Thoracic aorta (tissue), 2 donors: ENCODE measurements around the gene RAB34. TPM values are rescaled to one million over a fixed set of nuclear protein-coding genes. Genes with fewer than 3 reads are reported as not detected.

Source experiments
- ATAC-seq: fragments of 150-250 bp; one replicate; pipeline ENCODE4 v1.8.0; 2017; ENCODE audit warnings: low read depth; ENCODE audit not compliant: insufficient number of reproducible peaks, low FRiP score
- DNase-seq: peaks from one replicate; pipeline ENCODE4 v3.0.0-alpha.2; 2020; ENCODE audit warnings: low spot score
- H3K27ac ChIP-seq, 2 donors: fragments of 200-600 bp; sonication (generic); 1 replicate in 1 of 2; 2 replicates in 1 of 2; pipeline ENCODE4 v1.5.1; 2016; ENCODE audit warnings: mild to moderate bottlenecking in 2 of 2, moderate library complexity in 2 of 2
- H3K27me3 ChIP-seq: fragments of 200-600 bp; sonication (generic); replicated peaks from 2 replicates; pipeline ENCODE4 v1.6.0; 2016; ENCODE audit warnings: mild to moderate bottlenecking; ENCODE audit not compliant: insufficient read depth
- H3K36me3 ChIP-seq: fragments of 200-600 bp; sonication (generic); one replicate; pipeline ENCODE4 v1.5.1; 2016
- H3K4me1 ChIP-seq, 2 donors: fragments of 200-600 bp; sonication (generic); 1 replicate in 1 of 2; 2 replicates in 1 of 2; pipeline versions ENCODE4 v1.5.1 to v1.6.0; 2016; ENCODE audit warnings: low read depth in 2 of 2, mild to moderate bottlenecking in 1 of 2; ENCODE audit not compliant: control insufficient read depth in 1 of 2
- H3K4me3 ChIP-seq: fragments of 200-600 bp; sonication (generic); 2 replicates; pipeline ENCODE4 v1.5.1; 2016; ENCODE audit warnings: mild to moderate bottlenecking
- H3K9me3 ChIP-seq: fragments of 200-600 bp; sonication (generic); 2 replicates; pipeline ENCODE4 v1.5.1; 2016
- total RNA-seq, 2 donors: library from RNA; depleted of rRNA; stranded (reverse); fragments of >200 nt; gene quantifications; one replicate each; pipeline versions ENCODE4 v1.1.0 to v1.2.3, GENCODE V29; 2016
- TF ChIP-seq, protein P1 (sequence below): fragments of 200-600 bp; sonication (generic); IDR thresholded peaks from one replicate; pipeline ENCODE4 v1.5.1; 2019; ENCODE audit warnings: antibody characterized with exemption

The RAB34 gene
- total RNA-seq, 2 donors from 2014 or later: 288 to 381 TPM

DNA sequence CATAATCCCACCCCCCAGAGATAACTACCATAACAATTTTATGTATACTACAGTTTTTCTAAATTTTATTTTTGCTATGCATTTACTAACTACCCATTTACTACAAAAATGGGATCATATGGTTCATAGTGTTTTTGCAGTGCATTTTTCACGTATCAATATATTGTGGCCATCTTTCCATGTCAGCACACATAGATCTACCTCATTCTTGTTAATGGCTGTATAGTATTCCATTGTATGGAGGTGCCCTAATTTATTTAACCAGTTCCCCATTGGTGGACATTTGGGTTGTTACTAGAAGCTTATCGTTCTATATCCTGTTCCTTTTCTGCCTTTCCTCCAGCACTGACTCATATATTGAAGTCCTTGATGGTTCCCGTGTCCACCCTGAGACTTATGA lies 28.7 kb downstream of the RAB34 start:
- peaks cover 78% of the 10 kb centered on the region for H3K36me3 ChIP-seq
- H3K9me3 ChIP-seq: no peaks in the 10 kb centered on the region
- no peak overlapping the region for H3K27ac ChIP-seq
- ATAC-seq (no peak), DNase-seq (no peak)
- TF ChIP-seq, protein P1, sequence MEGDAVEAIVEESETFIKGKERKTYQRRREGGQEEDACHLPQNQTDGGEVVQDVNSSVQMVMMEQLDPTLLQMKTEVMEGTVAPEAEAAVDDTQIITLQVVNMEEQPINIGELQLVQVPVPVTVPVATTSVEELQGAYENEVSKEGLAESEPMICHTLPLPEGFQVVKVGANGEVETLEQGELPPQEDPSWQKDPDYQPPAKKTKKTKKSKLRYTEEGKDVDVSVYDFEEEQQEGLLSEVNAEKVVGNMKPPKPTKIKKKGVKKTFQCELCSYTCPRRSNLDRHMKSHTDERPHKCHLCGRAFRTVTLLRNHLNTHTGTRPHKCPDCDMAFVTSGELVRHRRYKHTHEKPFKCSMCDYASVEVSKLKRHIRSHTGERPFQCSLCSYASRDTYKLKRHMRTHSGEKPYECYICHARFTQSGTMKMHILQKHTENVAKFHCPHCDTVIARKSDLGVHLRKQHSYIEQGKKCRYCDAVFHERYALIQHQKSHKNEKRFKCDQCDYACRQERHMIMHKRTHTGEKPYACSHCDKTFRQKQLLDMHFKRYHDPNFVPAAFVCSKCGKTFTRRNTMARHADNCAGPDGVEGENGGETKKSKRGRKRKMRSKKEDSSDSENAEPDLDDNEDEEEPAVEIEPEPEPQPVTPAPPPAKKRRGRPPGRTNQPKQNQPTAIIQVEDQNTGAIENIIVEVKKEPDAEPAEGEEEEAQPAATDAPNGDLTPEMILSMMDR: no peak
- H3K27me3 ChIP-seq: no peaks in the 10 kb centered on the region
- no peak overlapping the region for H3K4me3 ChIP-seq
- no peaks in the 10 kb centered on the region for H3K4me1 ChIP-seq

DNA sequence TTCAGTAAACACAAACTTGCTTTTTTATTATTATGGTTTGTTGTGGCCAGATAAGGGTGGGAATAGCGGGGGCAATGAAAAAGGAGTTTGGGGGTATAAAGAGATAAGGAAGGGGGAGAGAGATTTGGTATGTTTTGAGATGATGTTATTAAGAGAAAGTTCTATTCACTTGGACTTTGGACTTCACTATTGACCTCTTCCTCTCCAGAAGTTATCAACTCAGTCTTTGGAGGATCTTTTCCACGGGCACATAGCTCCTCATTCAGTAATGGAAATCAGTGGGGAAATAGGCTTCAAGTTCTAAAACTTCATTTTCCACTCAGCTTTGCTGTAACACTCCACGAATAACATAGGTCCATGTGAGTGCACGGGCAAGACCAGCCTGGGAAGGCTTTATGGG lies 29.2 kb downstream of the RAB34 start:
- TF ChIP-seq, protein P1: no peak
- Histone ChIP-seq H3K27ac (no peak overlapping the region), H3K4me1 (no peaks in the 10 kb centered on the region), H3K4me3 (no peak overlapping the region), H3K9me3 (no peaks in the 10 kb centered on the region), H3K27me3 (no peaks in the 10 kb centered on the region), H3K36me3 (peaks cover 76% of the 10 kb centered on the region)
- ATAC-seq: no peak
- no peak for DNase-seq

DNA sequence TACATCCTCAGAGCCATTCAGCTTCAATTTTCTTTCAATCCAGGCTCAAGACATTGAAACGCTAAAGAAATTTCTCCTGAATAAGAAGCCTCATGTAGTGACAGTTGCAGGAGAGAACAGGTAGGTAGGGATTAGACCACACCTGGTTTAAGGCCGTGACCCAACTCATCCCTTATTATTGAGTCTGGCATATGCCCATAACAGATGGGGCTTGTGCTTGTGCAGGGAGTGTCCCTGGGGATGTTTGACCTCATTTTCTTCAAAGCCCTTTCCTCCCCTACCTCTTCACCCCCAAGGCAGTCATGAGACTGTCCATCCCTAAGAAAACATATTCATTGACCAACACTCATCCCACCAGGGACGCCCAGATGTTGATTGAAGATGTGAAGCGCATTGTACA lies 31.4 kb downstream of the RAB34 start:
- H3K27me3 ChIP-seq: no peaks in the 10 kb centered on the region
- no peak for ATAC-seq
- H3K36me3 ChIP-seq: peaks cover 90% of the 10 kb centered on the region
- no peaks in the 10 kb centered on the region for H3K9me3 ChIP-seq
- no peak overlapping the region for H3K4me3 ChIP-seq
- H3K27ac ChIP-seq: no peak overlapping the region
- TF ChIP-seq, protein P1: no peak
- H3K4me1 ChIP-seq: no peaks in the 10 kb centered on the region
- DNase-seq: no peak

DNA sequence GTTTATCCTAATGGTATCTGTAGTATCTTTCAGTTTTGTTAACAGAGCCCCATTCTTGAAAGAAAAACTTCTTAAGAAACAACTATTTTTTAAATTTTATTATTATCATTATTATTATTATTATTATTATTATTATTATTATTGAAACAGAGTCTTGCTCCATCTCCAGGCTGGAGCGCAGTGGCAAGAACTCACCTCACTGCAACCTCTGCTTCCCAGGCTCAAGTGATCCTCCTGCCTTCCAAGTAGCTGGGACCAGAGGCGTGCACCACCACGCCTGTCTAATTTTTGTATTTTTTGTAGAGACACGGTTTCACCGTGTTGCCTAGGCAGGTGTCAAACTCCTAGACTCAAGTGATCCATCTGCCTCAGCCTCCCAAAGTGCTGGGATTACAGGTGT lies 32.3 kb downstream of the RAB34 start:
- ATAC-seq (no peak), DNase-seq (no peak)
- H3K9me3 ChIP-seq: no peaks in the 10 kb centered on the region
- no peak overlapping the region for H3K27ac ChIP-seq
- no peak overlapping the region for H3K4me3 ChIP-seq
- peaks cover 89% of the 10 kb centered on the region for H3K36me3 ChIP-seq
- H3K27me3 ChIP-seq: no peaks in the 10 kb centered on the region
- H3K4me1 ChIP-seq: no peaks in the 10 kb centered on the region
- TF ChIP-seq, protein P1: no peak

DNA sequence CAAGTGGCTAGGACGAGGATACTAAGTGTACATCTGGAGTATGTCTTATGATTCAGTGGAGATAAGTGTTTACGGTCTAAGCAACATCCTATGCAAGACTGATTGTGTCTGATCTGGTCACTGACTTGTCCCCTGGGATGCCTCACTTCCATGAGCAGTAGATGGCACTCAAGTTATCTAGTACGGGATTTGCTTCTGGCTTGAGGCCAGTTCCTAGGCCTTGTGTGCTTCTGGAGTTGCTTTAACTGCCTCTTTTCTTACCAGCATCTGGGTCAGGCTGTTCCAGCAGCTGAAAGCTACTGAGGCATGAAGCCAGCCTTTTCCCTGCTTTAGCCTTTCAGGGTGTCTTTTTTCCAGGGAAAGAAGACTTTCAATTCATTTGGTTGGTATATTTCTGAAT lies 32.7 kb downstream of the RAB34 start:
- Histone ChIP-seq H3K27ac (no peak overlapping the region), H3K4me3 (no peak overlapping the region), H3K27me3 (no peaks in the 10 kb centered on the region), H3K9me3 (no peaks in the 10 kb centered on the region), H3K4me1 (no peaks in the 10 kb centered on the region), H3K36me3 (peaks cover 89% of the 10 kb centered on the region)
- DNase-seq: no peak
- TF ChIP-seq, protein P1: no peak
- no peak for ATAC-seq
